Adrenal gland (tissue), 5 donors: ENCODE results near the gene TEF.

Experiments used
- POLR2A ChIP-seq, 2 donors: fragments of 450-650 bp; IDR thresholded peaks; one replicate each; pipeline ENCODE4 v1.6.1; 2017; ENCODE audit warnings: antibody characterized with exemption in 2 of 2, mild to moderate bottlenecking in 2 of 2, moderate library complexity in 1 of 2
- TF ChIP-seq, protein P1 (sequence below), 6 experiments: fragments of 450-650 bp in 4 of 6; fragments of 200-600 bp in 2 of 6; sonication (generic) in 1 of 6; IDR thresholded peaks; 1 replicate in 5 of 6; 2 replicates in 1 of 6; pipeline versions ENCODE4 v1.5.1 to v1.8.0; 2016 to 2021; ENCODE audit warnings: antibody characterized with exemption in 6 of 6, mild to moderate bottlenecking in 2 of 6, moderate library complexity in 1 of 6
- donor health status: DM: no; HTN: no; CAD: no.

DNA sequence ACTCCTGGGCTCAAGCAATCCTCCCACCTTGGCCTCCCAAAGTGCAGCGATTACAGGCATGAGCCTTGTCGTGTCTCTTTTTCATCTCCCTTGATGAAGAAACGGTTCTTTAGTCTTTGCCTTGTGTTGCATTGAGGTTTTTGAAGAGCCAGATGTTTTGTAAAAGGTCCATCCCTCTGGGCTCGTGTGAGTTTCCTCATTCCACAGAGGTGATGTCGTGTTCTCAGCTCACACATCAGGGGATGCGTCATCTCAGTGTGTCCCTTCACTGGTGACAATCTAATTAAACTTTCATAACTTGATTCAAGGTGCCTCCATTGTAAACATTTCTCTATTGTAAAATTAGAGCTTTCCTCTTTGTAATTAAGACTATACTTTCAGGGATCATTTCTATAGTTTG, 29.7 kb upstream of the TEF start:
- TF ChIP-seq, protein P1, sequence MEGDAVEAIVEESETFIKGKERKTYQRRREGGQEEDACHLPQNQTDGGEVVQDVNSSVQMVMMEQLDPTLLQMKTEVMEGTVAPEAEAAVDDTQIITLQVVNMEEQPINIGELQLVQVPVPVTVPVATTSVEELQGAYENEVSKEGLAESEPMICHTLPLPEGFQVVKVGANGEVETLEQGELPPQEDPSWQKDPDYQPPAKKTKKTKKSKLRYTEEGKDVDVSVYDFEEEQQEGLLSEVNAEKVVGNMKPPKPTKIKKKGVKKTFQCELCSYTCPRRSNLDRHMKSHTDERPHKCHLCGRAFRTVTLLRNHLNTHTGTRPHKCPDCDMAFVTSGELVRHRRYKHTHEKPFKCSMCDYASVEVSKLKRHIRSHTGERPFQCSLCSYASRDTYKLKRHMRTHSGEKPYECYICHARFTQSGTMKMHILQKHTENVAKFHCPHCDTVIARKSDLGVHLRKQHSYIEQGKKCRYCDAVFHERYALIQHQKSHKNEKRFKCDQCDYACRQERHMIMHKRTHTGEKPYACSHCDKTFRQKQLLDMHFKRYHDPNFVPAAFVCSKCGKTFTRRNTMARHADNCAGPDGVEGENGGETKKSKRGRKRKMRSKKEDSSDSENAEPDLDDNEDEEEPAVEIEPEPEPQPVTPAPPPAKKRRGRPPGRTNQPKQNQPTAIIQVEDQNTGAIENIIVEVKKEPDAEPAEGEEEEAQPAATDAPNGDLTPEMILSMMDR (IDR thresholded peaks at IDR 0.05): no peak
- no peak for TF ChIP-seq POLR2A (IDR thresholded peaks at IDR 0.05)
